ENCODE results near the gene FGF4. TPM values are rescaled to one million over a fixed set of nuclear protein-coding genes. Genes with fewer than 3 reads are reported as not detected.
A peak's percentile ranks its signal among the peaks of the same experiment; 100 is the strongest.

FGF4 gene
- total RNA-seq, 2 donors from 2014 or later, result not detected

- intact Hi-C loops (cut with DNase I, micrococcal nuclease), result no loop called here
- ATAC-seq, result no peak
- no peak for DNase-seq
Observed at GRCh38 chr11:69810289-69811118, 35.4 kb upstream of the FGF4 start.

- no peak for DNase-seq
- no peak for ATAC-seq
- intact Hi-C loops (cut with DNase I, micrococcal nuclease), result no loop called here
Observed at GRCh38 chr11:69808667-69809086, 33.5 kb upstream of the FGF4 start.

DNA sequence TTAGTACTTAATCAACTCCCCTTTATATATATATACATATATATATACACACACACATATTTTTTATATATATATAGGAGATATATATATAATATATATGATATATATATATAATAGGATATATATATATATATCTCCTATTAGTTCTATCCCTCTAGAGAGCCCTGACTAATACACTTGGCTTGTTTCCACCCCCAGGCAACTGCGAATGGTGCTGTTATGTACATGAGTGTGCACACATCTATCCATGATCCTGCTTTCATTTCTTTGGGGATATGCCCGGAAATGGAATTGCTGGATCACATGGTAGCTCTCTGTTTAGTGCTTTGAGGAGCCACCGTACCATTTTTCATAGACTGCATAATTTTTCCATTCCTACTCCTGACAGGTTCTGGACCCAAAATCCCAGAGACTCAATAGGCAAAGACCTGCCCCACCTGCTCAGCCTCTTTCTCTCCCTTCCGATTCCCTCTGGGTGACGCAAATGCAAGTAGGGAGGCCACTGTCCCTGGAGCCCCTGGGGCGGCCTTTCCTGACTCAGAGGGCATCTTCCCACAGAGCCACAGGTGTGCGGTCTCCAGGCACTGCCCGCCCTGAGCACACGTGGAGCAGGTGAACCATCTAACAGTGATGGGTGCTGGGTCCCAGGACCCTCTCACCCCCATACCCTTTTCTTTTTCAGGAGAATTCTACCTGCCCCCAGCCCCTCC lies 32.1 kb upstream of the FGF4 start:
- intact Hi-C loops (cut with DNase I, micrococcal nuclease), result no loop called here
- DNase-seq (no peak), ATAC-seq (no peak)

DNA sequence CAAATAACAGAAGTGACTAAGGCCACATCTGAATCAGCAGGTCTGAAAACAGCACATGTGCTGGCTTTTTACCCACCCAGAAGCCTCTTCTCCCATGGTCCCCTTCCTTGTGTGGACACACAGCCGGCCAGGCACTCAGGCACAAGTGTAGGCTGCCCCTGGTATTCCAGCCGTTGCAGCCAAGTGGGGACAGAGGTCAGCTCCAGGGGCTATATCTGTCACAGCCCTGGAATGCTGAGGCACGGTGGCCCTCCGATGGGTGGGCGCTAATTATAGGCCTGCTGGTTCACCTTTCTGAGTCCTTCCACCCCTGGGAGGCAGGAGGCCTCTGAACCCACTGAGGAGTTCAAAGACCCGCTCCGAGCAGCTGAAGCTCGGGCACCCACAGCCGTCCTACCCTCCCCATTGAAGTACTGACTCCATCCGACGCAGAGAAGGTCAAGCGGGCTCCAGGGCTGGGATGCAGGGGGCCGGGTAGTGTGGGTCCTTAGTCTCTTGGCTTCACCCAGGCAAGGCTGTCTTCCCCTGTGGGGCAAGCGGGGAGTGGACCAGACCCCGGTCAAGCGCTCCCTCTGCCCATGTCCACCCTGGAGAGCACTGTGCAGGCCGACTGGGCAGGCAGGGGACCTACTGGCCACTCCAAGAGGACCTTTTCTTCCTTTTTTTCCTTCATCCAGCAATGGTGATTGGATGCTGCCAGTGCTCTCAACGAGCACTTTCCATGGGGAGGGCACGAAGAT lies 29.8 kb upstream of the FGF4 start:
- intact Hi-C loops (cut with DNase I, micrococcal nuclease), result no loop called here
- DNase-seq, result no peak
- no peak for ATAC-seq

- ATAC-seq (no peak), DNase-seq (no peak)
- intact Hi-C loops (cut with DNase I, micrococcal nuclease), result no loop called here
Observed at GRCh38 chr11:69803604-69804218, 28.6 kb upstream of the FGF4 start.

- ATAC-seq (no peak), DNase-seq (no peak)
- intact Hi-C loops (cut with DNase I, micrococcal nuclease), result no loop called here
Observed at GRCh38 chr11:69803022-69803421, 27.9 kb upstream of the FGF4 start.

GRCh38 chr11:69802590-69802989 lies 27.4 kb upstream of the FGF4 start:
- intact Hi-C loops (cut with DNase I, micrococcal nuclease), result no loop called here
- no peak for ATAC-seq
- DNase-seq, result no peak

DNA sequence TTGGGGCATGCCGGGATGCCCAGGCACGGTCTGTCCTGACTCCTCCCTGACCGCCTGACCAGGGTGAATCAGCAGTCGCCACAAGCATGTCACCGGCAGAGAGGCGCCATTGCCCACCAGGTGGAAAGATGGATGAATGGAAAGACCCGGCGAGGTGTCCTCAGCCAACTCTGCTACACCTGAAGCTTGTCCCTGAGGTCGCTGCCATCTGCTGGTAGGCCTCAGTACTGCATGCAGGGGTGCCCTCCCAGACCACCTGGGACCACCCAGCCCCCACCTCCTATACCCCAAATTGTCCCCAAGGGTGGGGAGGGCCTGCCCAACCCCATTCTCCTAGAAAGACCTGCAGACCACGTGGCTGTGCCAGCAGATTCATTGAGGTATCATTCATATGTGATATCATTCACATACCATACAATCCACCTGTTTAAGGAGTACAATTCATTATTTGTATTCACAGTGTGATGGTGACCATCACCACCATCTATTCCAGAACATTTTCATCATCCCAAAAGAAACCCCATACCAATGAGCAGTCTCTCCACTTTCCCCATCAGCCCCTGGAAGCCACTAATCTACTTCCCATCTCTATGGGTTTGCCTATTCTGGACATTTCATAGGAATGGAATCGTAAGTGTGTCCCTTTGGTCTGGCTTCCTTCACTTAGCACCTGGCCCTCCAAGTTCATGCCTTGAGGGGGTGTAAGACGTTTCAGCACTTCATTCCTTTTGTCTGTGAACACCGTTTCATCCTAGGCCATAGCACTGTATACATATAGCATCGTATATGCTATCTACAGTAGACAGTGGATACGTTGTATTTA lies 26.6 kb upstream of the FGF4 start:
- peak in 1 of 2 donors; percentile 28 for DNase-seq
- no peak for ATAC-seq

DNA sequence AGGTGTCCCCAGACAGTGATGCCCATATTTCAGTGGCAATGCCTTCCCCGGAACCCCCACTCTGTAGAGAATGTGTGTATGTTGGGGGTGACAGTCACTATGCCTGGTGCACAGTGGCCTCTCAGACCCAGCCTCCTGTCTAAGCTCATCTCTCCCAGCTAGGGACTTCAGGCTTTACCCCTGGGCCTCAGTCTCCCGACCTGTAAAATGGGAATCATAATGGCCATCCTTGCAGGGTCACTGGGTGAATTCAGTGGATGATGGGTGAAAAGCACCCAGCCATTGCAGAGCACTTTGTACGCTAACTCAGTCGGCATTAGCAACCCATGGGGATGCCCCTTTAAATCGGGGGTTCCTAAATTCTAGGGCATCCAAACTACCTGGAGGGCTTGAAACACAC lies 25.1 kb upstream of the FGF4 start:
- ATAC-seq (no peak), DNase-seq (no peak)
- intact Hi-C loops (cut with DNase I, micrococcal nuclease), result no loop called here

More for the DNA sequence above, 26.6 kb upstream of the FGF4 start:
- intact Hi-C loops (cut with DNase I, micrococcal nuclease), result no loop called here

- DNase-seq (no peak), ATAC-seq (peak; percentile 52)
- intact Hi-C loops (cut with DNase I, micrococcal nuclease), result no loop called here
Observed at GRCh38 chr11:69799582-69799981, 24.4 kb upstream of the FGF4 start.

- ATAC-seq (no peak), DNase-seq (no peak)
- intact Hi-C loops (cut with DNase I, micrococcal nuclease), result no loop called here
Observed at GRCh38 chr11:69799097-69799496, 24.0 kb upstream of the FGF4 start.

GRCh38 chr11:69797737-69798528 lies 22.8 kb upstream of the FGF4 start:
- intact Hi-C loops (cut with DNase I, micrococcal nuclease), result no loop called here
- ATAC-seq, result no peak
- no peak for DNase-seq

- intact Hi-C loops (cut with DNase I, micrococcal nuclease), result no loop called here
- no peak for DNase-seq
- ATAC-seq, result no peak
Observed at GRCh38 chr11:69797156-69797555, 22.0 kb upstream of the FGF4 start.

DNA sequence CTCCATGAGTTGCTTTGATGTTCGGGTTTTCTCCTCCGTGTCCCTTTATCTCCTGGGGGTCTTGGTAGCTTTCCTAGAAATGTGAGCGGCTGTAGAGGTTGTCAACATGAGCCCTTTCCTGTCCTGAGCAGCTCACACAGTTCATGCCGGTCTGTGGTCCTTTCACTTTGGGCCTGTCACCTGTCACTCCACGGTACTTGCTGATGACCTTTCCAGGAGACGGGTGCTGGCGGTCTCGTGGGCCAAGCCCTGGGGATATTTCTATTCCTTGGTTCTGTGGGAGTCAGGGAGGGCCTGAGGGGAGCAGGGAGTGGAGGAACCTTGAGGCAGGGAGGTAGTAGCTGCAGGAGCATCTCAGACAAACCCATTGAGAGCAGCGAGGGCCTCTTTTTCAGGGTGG lies 20.9 kb upstream of the FGF4 start:
- intact Hi-C loops (cut with DNase I, micrococcal nuclease), result no loop called here
- DNase-seq (no peak), ATAC-seq (no peak)

GRCh38 chr11:69791276-69792180 lies 16.4 kb upstream of the FGF4 start:
- no peak for DNase-seq
- intact Hi-C loops (cut with DNase I, micrococcal nuclease), result no loop called here
- ATAC-seq, result no peak

GRCh38 chr11:69788956-69789355 lies 13.8 kb upstream of the FGF4 start:
- DNase-seq, result no peak
- ATAC-seq, result no peak
- intact Hi-C loops (cut with DNase I, micrococcal nuclease), result no loop called here

DNA sequence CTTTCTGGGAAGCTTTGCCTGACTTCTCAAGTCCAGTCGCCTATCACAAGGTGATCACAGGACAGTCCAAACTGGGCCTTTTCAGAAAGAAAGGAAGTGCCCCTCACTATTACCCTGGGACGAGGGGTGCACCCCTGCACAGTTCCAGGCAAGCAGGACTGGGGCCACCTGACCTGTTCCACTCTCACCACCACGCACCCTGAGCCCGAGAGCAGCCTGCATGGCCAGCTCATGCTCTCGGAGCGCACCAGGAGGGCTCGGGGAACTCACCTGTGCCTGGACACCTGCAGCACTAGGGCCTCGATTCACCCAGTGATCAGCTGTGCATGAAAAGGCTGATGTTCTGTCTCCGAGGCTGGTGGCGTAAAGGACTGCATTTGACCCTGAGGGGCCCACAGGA lies 12.8 kb upstream of the FGF4 start:
- ATAC-seq (no peak), DNase-seq (no peak)
- intact Hi-C loops (cut with DNase I, micrococcal nuclease), result no loop called here

All from left colon (tissue), 2 donors.